Fibroblast of skin of right quadriceps (primary cell): Measurements from ENCODE around the gene RAD51AP2.
"Not testable (repeated sequence)": the region's sequence is repeated elsewhere in the genome, so short reads cannot be mapped to it uniquely, and the experiment has no call there.

ENCODE experiments used
- DNase-seq: peaks from one replicate; pipeline ENCODE4 v3.0.0-alpha.2; 2013

The RAD51AP2 gene

GRCh38 chr2:17536416-17536815 is 18.2 kb upstream of the RAD51AP2 start:
- peak; percentile 17 for DNase-seq

DNA sequence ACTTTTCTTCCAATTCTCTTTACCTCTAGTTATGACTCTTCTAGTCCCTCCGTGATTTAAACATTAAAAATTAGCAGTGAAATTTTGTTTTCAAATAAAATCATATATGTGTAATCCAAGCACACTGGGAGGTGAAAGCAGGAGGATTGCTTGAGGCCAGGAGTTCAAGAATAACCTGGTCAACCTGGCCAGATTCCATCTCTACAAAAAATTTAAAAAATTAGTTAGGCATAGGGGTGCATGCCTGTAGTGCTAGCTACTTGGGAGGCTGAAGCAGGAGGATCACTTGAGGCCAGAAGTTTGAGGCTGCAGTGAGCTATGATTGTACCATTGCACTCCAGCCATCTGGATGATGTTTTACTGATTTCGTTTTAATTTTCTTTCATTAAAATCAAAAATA is 15.3 kb upstream of the RAD51AP2 start:
- no peak for DNase-seq

DNA sequence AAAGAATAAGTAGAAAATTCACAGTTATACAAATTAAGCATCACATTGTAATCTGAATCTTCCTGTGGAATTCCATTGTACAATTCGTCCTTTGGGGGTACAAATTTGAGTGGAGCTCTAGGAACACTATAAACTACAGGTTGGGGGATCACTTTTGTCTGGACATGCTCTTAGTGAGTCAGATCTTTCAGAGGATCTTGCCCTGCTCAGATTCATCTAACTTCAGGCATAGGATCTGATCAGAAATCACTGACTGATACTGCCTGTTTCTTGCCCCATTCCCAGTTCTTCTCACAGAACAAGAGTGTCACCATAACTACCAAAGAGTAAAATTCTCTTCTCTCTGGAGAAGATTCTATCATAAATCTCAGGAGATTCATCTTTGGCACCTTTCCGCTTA is 11.5 kb upstream of the RAD51AP2 start:
- no peak for DNase-seq

GRCh38 chr2:17522303-17522702 is 4.1 kb upstream of the RAD51AP2 start:
- no peak for DNase-seq

- DNase-seq, result no peak
Measured at GRCh38 chr2:17521621-17522020, 3.4 kb upstream of the RAD51AP2 start.

DNA sequence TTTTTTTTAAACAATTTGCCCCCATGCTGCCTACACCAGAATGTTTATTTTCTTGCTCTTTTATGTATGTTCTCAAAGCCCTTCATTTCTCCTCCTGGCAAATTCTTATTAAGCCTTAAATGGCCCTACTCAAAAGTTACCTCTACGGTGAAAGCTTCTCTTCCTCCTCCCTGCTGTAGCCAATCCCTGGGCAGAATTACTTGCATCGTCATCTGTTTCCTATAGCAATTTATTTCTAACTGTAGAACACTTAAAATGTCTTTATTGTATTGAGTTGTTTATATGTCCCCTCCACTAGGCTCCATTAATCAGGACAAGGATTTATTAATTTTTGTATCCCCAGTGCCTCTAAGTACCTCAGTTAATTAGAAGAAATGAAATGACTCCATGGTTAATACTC is 2.5 kb upstream of the RAD51AP2 start:
- DNase-seq, result no peak

DNA sequence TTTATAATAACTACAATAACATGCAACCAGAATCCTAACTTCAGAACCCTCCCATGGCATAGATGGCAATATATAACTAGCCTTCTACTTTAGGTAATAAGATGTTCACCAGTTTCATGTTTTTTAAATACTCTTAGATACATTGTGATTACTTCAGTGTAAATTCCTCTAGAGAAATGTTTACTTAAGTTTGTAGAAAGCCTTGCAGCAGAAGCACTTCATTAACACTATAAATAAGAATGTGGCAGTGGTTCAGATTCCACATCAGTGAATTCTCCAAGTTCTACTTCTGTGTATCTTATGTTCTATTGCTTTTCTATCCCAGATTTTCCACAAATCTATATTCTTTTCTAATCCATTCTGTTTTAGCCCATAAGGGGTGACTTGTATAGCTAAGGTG is 1.2 kb upstream of the RAD51AP2 start:
- no peak for DNase-seq

DNA sequence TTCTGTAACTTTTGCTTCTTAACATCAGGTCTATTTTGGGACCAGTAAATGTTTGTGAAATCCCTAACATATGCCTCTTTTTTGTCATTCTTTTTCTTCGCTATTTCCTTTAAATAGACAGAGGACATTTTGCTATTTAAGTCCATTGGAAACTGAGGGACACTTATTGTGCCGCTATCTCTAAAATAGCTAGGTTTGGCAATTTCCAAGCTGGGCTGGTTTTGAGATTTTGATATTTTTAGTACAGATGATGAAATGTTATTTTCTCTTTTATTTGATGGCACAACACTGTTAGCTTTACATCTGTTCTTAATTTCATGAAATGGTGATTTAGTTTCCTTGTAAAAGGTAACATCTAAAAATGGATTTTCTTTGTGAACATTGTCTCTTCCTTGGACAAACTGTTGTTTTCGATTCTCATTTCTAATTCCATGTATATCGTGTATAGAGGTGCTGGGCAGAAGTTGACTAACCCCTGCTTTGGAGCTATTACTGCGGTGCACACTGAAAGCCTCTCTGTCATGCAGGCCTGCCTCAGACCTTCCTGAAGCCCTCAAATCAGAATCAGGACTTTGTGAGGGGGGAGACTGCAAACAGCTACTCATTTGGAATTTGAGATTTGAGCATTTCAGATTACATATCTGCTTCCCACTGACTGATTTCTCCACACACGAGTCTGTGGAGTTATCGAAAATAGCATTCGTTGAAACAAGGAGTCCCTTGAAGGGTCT is 594 bp downstream of the RAD51AP2 start:
- DNase-seq, result no peak

- no peak for DNase-seq
Measured at GRCh38 chr2:17515652-17516051, 2.6 kb downstream of the RAD51AP2 start.

DNA sequence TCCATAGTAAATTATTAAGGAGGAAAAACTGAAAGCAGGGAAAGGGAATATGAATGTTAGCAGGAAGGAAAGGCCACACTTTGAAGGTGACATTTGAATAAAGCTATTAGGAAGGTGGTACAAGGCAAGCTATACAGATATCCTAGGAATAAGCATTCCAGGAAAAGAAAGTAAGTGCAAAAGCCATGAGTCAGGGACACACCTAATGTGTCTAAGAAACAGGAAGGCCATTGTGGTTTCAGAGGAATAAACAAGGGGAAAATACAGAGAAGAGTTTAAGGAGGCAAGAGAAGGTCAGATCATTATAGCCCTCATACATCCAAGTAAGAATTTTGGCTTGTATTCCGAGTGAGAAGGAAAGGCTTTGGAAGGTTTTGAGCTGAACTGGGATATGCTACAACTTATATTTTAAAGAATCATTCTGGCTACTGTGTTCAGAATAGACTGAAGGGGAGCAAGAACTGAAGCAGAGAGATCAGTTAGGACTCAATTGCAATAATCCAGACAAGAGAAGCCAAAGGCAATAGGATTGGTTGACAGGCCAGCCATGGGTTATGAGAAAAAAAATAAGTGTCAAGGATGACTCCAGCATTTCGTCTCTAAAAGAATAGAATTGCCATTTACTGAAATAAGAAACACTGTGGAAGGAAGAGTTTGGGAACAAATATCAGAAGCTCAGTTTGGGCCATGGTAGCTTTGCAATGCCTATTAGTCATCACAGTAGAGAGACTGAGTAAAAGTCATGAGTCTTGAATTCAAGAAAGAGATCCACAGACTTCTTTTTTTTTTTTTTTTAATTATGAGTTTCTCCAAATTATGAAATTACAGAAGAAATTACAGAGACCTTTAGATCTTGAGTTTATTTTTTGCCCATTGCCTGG is 11.3 kb downstream of the RAD51AP2 start:
- DNase-seq, result no peak

GRCh38 chr2:17497718-17498117 is 20.5 kb downstream of the RAD51AP2 start:
- DNase-seq, result no peak

GRCh38 chr2:17495590-17495989 is 22.6 kb downstream of the RAD51AP2 start:
- no peak for DNase-seq

- DNase-seq, result not testable (repeated sequence)
Measured at GRCh38 chr2:17490165-17490564, 28.1 kb downstream of the RAD51AP2 start.

DNA sequence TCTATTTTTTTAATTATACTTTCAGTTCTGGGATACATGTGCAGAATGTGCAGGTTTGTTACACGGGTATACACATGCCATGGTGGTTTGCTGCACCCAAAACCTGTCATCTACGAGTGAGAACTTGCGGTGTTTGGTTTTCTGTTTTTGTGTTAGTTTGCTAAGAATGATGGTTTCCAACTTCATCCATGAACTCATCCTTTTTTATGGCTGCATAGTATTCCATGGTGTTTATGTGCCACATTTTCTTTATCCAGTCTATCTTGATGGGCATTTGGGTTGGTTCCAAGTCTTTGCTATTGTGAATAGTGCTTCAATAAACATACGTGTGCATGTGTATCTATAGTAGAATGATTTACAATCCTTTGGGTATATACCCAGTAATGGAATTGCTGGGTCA is 29.6 kb downstream of the RAD51AP2 start:
- DNase-seq, result not testable (repeated sequence)

DNA sequence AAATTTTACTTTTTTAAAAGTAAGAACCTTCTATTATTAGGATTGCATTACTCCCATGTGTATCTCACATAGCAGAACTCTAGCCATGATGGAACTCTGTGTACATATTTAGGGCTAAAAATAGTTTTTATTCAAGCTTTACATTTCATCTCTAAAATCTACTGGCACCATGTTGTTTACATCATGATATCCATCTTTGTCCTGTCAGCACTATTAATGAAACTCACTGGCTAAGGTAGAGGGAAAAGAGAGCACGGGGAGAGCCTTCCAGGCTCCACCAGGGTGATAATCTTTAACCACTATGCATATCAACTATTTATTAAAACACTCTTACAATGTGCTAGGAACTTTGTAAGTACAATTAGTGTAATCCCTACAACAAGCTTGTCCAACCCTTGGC is 34.7 kb downstream of the RAD51AP2 start:
- DNase-seq, result no peak

- DNase-seq, result peak; percentile 2
Measured at GRCh38 chr2:17482651-17483050, 35.6 kb downstream of the RAD51AP2 start.

DNA sequence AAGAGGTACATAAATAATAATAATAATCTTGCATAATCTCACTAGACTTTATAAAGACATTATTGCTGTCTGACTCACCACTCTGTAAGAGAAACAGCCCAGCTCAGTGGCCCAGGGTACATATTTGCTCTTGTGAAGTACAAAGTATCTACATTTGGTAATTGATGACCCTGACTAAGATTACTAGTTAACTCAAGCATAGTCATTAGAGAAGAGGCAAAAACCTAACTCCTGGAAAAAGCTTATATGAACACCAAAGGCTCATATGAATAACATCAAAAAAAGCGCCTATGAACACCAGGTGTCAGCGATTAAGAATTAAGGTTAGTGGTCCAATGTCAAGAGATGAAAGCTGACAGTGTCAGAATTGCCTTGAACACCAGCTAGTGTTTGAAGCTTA is 38.4 kb downstream of the RAD51AP2 start:
- peak; percentile 50 for DNase-seq

DNA sequence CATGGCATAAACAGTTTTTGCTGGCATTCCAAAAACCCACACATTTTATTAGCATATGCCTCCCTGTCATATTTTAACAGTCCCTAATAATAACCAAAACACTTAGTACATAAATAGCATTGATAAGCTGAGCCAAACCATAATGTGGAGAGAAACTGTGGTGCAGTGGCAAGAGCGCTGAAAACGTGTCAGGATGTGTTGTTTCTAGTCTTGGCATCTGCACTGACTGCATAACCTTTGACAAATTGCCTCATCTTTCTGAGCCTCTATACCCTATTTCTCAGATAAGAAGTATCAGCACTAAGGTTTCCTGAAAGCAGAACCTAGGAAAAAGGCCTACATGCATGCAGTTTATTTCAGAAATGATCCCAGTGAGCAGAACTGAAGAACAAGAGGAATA is 41.4 kb downstream of the RAD51AP2 start:
- no peak for DNase-seq

DNA sequence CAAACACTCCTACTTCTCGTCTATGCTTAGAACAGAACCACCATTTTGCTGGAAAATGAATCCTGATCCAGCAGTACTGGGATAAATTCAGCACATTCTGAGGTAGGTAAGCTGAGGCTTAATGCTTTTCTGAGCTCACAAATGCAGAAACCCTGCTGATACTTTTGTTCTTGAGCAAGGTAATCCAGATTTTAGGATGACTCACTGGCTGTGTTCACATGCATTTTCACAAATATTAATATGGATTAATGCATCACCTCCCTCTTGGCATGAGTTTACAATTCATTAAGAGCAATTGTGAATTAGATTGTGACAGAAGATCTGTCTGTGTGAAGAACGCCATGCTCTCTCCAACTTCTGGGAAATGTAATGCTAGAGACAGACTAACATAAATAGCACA is 42.2 kb downstream of the RAD51AP2 start:
- no peak for DNase-seq

DNA sequence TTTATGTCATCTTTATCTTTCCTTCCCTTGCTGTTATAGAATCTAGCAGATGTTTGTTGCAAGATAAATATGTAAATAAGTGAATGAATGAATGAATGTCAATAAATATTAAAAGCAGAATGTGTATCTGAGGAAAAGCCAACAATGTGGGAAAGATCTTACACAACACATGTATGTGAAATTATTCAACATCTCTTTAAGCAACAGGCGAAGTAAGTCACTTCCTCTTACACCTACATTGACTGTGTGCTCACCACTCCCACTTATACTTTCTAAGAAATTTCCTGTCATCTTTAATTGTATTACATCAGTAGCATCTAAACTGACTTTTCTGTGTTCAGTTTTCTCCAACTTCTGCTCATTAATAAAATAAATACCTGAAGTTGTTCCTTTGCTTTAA is 43.0 kb downstream of the RAD51AP2 start:
- DNase-seq, result no peak

DNA sequence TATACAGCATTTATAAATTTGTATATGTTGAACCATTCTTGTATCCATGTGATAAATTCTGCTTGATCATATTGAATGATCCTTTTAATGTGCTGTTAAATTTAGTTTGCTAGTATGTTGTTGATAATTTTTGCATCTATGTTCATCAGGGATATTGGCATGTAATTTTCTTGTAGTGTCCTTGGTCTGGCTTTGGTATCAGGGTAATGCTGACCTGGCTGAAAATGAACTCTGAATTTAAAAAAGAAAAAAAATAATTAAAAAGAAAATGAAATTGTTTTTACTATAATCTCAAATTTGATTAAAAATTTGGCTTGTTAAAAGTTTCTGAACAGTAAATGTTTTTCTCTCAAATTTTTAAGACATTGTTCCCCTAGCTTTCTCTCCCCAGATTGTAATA is 46.3 kb downstream of the RAD51AP2 start:
- DNase-seq, result no peak

DNA sequence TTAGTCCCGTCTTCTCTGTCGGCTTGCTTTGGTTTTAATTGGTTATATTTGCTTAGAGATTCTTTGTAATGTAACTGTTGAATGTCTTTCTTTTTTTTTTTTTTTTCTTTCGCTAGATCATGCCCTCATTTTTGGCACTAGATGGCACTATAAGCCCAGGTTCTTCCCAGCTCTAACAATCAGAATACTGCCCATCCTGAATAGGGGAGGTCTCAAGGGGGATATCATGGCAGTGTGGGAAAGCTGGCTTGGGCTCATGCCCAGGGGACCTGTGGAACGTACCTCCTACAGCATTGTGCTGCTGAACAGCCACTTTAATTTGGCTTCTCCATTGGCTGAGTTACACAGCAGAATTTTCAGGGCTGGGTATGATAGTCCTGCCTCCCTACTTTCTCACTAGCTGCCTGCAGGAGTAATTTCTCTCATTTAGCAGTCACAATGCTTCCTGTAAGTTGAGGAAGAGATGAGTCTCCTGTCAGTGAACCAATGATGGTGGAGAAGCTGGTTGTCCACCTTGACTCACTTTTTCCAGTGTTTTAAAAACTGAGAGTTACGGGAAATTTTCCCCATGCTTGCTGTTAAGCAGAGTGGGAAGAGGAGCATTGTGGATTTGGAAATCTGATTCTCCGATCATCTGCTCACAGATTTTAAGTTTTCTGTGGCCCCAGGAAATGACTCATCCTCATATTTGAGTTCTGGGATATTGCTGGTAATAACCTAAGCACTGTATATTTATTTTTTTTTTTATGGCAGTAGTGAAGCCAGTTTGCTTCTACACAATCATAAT is 47.2 kb downstream of the RAD51AP2 start:
- peak; percentile 44 for DNase-seq

- no peak for DNase-seq
Measured at GRCh38 chr2:17461087-17461475, 57.2 kb downstream of the RAD51AP2 start.
